SJSA1 (cell line): ENCODE data around the gene PFDN2. TPM values are rescaled to one million over a fixed set of nuclear protein-coding genes. Genes with fewer than 3 reads are reported as not detected.

Experiments used
- DNase-seq, 2 experiments: peaks; one replicate each; pipeline ENCODE4 v3.0.0-alpha.2; 2015 to 2020; ENCODE audit warnings: low spot score in 2 of 2, low read depth in 1 of 2
- H3K27ac ChIP-seq: fragments of 250-450 bp; sonication (Bioruptor Pico); 2 replicates; pipeline ENCODE4 v1.5.1; 2020; ENCODE audit warnings: mild to moderate bottlenecking, moderate library complexity
- H3K27me3 ChIP-seq: fragments of 250-450 bp; sonication (Bioruptor Pico); replicated peaks from 2 replicates; pipeline ENCODE4 v1.5.1; 2020; ENCODE audit warnings: mild to moderate bottlenecking, moderate library complexity
- H3K36me3 ChIP-seq: fragments of 250-450 bp; sonication (Bioruptor Pico); 2 replicates; pipeline ENCODE4 v1.5.1; 2020; ENCODE audit warnings: mild to moderate bottlenecking
- H3K4me1 ChIP-seq: fragments of 250-450 bp; sonication (Bioruptor Pico); replicated peaks from 2 replicates; pipeline ENCODE4 v1.6.1; 2021; ENCODE audit warnings: mild to moderate bottlenecking
- H3K4me3 ChIP-seq: fragments of 250-450 bp; sonication (Bioruptor Pico); 2 replicates; pipeline ENCODE4 v1.5.1; 2020; ENCODE audit warnings: mild to moderate bottlenecking
- H3K9me3 ChIP-seq: fragments of 250-450 bp; sonication (Bioruptor Pico); replicated peaks from 2 replicates; pipeline ENCODE4 v1.5.1; 2020; ENCODE audit warnings: mild to moderate bottlenecking
- total RNA-seq: library from RNA; depleted of rRNA; stranded (reverse); fragments of >200 nt; shearing (Covaris generic); gene quantifications from 2 replicates; pipeline ENCODE4 v1.2.3, GENCODE V29; 2014

Gene PFDN2
- total RNA-seq, 1 experiment from 2014 or later, result 116 TPM

DNA sequence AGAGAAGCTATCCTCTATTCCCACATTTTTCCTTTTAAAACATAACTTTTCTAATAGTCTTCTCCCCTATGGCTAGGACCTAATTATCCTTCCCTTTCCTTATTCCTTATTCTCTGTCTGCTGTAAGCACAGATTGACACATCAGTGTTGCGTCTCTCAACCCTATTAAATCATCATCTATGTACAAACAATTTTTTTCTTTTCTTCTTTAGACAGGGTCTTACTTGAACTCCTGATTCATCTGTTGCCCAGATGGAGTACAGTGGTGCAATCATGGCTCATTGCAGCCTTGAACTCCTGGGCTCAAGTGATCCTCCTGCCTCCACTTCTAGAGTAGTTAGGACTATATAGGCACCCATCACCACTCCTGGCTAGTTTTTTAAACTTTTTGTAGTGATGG is 11.4 kb downstream of the PFDN2 start:
- no peaks in the 10 kb centered on the region for H3K9me3 ChIP-seq
- DNase-seq, result no peak
- no peaks in the 10 kb centered on the region for H3K27me3 ChIP-seq
- peaks cover 43% of the 10 kb centered on the region for H3K36me3 ChIP-seq
- H3K4me3 ChIP-seq, result no peak overlapping the region
- H3K27ac ChIP-seq, result no peak overlapping the region
- H3K4me1 ChIP-seq, result no peaks in the 10 kb centered on the region

DNA sequence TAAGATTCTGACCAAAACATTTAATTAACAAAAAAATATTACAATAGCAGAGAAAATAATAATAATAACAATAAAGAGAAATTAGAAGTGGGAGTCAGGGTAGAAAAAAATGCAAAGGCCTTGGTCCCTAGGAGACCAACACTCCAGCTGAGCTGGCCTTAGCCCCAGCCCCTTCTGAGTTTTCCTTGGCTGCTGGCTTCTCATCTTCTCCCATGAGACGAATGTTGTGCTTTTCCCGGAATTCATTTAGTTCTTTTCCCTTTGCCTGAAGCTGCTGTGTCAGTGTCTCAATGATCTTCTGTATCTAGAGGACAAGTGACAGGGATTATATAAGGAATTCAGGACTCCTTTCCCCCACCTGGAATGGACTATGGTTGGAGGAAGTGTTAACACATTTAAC is 17.3 kb downstream of the PFDN2 start:
- Histone ChIP-seq H3K27ac (no peak overlapping the region), H3K36me3 (peaks cover 53% of the 10 kb centered on the region), H3K4me3 (no peak overlapping the region), H3K27me3 (no peaks in the 10 kb centered on the region), H3K9me3 (peaks cover 7% of the 10 kb centered on the region; the same call in 1 of the 2 replicates), H3K4me1 (no peaks in the 10 kb centered on the region)
- no peak for DNase-seq

DNA sequence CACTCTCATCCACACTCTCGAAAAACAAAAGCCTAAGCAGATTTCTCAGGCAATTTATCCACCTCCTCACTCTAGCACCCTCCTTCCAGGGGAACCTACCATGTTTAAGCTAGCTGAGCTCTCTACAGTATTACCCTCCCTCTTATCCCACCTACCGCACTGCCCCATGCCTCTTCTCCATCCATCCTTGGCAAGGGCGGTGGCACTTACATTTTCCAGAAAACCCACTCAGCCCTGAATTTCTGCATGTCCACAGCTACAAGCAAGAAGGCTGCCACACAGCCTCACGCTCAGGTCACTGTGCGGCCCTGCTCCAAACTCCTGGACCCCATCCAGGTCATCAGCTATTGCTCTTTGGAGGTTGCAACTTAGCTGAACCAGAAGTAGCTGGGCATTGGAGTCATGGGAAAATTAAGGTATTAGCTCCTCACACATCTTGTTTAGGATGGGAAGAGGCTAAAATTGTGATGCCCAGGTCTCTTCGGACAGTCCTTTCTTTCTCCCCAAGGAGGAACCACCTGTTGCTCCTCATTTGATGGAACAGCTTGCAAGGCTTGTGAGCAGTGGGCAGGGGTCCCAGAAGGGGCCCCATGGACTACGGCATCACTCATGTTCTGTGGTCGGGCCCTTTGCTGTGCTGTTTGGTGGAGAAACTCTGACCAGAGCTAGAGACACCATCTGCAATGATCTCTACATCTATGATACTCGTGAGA is 18.6 kb downstream of the PFDN2 start:
- no peak for DNase-seq
- Histone ChIP-seq H3K9me3 (peaks cover 7% of the 10 kb centered on the region; the same call in 1 of the 2 replicates), H3K4me3 (no peak overlapping the region), H3K27me3 (no peaks in the 10 kb centered on the region), H3K27ac (no peak overlapping the region), H3K4me1 (no peaks in the 10 kb centered on the region), H3K36me3 (peaks cover 50% of the 10 kb centered on the region)

DNA sequence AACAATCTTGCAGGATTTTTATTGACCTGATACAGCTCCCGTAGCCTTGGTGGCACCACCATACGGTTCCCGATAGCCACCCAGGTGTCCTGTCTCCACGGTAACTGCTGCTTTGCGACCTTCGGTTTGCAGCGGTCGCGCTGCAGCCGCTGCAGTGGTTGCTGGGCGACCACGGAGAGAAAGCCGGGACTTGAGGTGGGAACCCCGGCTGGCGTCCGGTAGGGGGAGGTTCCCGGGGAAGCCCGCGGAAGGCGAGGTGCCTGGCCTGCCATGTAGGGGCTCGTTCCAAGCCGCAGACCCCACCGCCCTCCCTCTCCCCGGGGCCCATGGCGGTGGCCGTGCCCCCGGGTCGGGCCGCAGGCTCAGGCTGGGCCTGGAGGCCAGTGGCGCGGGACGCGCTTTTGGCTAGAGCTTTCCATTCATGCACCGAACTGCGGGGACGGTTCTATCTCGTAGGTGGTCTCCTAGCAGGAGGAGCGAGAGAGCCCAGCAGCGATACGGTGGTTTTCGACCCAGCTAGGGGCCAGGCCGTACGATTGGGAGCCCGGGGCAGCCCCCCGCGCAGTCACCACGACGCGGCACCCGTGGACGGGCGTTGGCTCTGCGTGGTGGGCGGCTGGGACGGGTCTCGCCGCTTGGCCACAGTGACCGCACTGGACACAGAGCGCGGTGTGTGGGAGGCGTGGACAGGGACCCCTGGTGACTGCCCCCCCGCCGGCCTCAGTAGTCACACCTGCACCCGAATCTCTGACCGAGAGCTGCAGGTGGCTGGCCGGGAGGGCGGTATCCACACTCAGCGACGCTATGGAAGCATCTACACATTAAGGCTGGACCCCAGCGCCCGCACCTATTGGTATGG is 19.4 kb downstream of the PFDN2 start, which contains the start of gene KLHDC9:
Gene KLHDC9 (plus strand): TSS at position 152 of the 859 bp plus-strand sequence. CDS start 175 bp downstream, at position 327.
- Histone ChIP-seq H3K27me3 (no peaks in the 10 kb centered on the region), H3K27ac (no peak within 1 kb of the TSS), H3K36me3 (peaks cover 45% of the 10 kb centered on the region), H3K4me3 (no peak within 1 kb of the TSS), H3K4me1 (no peaks in the 10 kb centered on the region), H3K9me3 (peaks cover 7% of the 10 kb centered on the region; the same call in 1 of the 2 replicates)
- no peak for DNase-seq

DNA sequence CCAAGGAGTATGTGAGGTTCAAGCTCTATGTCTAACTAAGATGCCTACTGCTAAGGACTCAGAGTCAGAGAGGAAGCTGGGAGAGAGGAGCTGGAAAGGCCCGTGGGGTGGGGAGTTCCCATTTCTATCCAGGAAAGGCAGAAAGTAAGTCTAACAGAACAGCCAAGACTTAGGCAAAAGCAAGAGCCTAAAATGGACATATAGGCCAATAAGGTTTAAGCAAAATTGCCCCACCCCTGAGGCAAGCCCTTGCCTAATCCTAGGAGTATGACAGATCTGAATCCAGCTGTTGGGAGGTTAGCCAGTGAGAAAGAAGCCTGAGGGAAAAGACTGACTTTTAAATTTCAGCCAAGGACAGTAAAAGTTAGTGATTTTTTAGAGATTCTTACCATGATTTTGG is 21.3 kb downstream of the PFDN2 start:
- Histone ChIP-seq H3K27ac (no peak overlapping the region), H3K9me3 (peaks cover 7% of the 10 kb centered on the region; the same call in 1 of the 2 replicates), H3K4me1 (peaks cover 15% of the 10 kb centered on the region), H3K4me3 (no peak overlapping the region), H3K27me3 (no peaks in the 10 kb centered on the region), H3K36me3 (peaks cover 34% of the 10 kb centered on the region)
- no peak for DNase-seq

DNA sequence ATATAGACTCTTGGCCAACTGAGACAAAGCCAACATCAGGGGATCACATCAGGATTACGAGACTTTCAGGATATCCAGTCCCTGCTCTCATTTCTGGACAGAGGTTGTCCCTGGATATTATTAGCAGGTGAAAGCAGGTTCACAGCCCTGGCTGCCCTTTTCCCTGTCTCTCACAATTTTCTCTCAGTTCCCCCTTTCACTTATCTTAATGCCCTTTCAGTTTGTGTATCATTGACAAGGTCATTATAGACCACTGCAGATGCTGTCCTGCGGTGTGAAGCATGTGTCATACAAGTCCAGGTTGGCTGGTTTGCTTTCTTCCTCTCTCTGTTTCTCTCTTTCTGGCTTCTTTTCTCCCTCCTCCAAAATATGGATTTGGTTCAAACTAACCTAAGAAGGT is 21.8 kb downstream of the PFDN2 start:
- H3K36me3 ChIP-seq, result peaks cover 29% of the 10 kb centered on the region
- H3K27me3 ChIP-seq, result no peaks in the 10 kb centered on the region
- no peak overlapping the region for H3K27ac ChIP-seq
- peaks cover 7% of the 10 kb centered on the region; the same call in 1 of the 2 replicates for H3K9me3 ChIP-seq
- peaks cover 15% of the 10 kb centered on the region for H3K4me1 ChIP-seq
- no peak for DNase-seq
- H3K4me3 ChIP-seq, result no peak overlapping the region

DNA sequence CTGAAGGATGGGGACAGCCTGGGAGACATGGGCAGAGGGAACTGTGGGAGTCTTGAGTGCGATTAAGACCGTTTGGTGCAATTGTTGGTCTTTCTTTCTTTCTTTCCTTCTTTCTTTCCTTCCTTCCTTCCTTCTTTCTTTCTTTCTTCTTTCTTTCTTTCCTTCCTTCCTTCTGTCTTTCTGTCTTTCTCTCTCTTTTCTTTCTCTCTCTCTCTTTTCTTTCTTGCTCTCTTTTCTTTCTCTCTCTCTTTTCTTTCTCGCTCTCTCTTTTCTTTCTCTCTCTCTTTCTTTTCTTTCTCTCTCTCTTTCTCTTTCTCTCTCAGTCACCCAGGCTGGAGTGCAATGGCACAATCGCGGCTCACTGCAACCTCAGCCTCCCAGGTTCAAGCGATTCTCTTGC is 22.6 kb downstream of the PFDN2 start:
- peaks cover 21% of the 10 kb centered on the region for H3K36me3 ChIP-seq
- no peak overlapping the region for H3K4me3 ChIP-seq
- no peak for DNase-seq
- H3K27ac ChIP-seq, result no peak overlapping the region
- no peaks in the 10 kb centered on the region for H3K27me3 ChIP-seq
- peaks cover 15% of the 10 kb centered on the region for H3K4me1 ChIP-seq
- H3K9me3 ChIP-seq, result peaks cover 7% of the 10 kb centered on the region; the same call in 1 of the 2 replicates

DNA sequence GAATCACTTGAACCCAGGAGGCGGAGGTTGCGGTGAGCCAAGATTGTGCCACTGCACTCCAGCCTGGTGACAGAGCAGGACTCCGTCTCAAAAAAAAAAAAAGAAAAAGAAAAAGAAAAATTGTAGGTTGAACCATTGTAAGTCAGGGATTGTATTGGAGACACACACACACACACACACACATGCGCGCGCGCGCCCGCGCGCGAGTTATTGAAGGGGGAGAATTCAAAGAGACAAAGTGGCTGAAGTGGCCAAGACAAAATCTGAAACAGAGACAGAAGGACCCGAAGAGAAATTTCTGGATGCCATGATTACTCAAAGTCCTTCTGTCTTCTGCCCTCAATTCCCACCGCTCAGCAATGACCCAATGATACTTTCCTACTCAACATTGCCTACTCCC is 23.4 kb downstream of the PFDN2 start:
- Histone ChIP-seq H3K27ac (no peak overlapping the region), H3K4me1 (peaks cover 15% of the 10 kb centered on the region), H3K9me3 (peaks cover 7% of the 10 kb centered on the region; the same call in 1 of the 2 replicates), H3K27me3 (no peaks in the 10 kb centered on the region), H3K4me3 (no peak overlapping the region), H3K36me3 (peaks cover 13% of the 10 kb centered on the region)
- DNase-seq, result no peak

DNA sequence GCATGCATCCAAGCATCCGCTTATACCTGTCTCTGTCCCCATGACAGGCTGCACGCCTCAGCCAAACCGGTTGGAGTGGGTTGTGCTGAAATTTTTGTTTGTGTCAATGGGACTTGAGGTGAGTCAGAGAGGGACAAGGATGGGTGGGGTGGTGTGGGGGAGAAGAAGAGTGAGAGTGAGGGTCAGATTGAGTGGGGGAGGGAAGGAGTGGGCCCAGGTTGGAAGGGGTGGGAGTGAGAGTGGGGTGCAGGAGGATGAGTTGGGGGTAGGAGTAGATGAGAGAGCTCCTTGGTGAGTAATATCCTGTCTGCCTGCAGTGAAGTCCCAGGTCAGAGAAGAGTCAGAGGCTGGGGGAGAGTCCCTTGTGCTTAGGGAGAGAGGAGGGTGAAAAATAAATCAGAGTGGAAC is 25.2 kb downstream of the PFDN2 start:
- H3K27ac ChIP-seq, result no peak overlapping the region
- H3K9me3 ChIP-seq, result no peaks in the 10 kb centered on the region
- DNase-seq, result no peak
- no peaks in the 10 kb centered on the region for H3K27me3 ChIP-seq
- H3K36me3 ChIP-seq, result no peaks in the 10 kb centered on the region
- no peak overlapping the region for H3K4me3 ChIP-seq
- H3K4me1 ChIP-seq, result peaks cover 15% of the 10 kb centered on the region

DNA sequence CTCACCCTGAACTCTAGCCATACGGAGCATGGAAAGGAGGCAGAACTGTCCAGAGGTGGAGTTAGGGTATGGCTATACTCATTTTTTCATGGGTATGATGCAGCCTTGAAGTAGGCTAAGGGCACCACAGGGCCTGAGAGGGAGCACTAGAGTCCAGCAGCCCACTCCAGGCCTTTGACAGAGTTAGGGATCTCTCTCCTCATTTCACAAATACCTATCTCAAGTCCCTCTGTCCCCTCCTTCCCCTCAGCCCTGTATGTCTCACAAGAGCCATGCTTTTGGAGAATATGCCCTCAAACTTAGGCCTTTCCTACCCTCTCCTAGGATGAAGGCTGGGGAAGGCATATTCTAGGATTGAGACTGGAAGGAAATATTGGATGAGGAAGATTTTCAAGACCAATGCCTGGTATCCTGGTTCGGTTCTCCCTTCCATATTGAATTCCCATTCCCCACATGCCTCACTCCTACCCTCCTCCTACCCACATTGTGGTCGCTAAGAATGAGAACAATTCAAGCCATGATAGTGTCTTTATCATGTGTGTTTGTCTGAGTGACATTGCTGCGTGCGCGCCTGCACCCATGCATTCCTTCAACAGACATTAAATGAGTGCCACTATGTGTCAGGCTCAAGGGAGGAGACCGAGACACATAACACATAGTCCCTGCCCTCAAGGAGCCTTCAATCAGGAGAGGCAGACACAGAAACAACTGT is 25.9 kb downstream of the PFDN2 start:
- H3K9me3 ChIP-seq, result no peaks in the 10 kb centered on the region
- H3K27me3 ChIP-seq, result no peaks in the 10 kb centered on the region
- H3K27ac ChIP-seq, result no peak overlapping the region
- no peaks in the 10 kb centered on the region for H3K36me3 ChIP-seq
- H3K4me3 ChIP-seq, result no peak overlapping the region
- DNase-seq, result no peak
- peaks cover 15% of the 10 kb centered on the region for H3K4me1 ChIP-seq

DNA sequence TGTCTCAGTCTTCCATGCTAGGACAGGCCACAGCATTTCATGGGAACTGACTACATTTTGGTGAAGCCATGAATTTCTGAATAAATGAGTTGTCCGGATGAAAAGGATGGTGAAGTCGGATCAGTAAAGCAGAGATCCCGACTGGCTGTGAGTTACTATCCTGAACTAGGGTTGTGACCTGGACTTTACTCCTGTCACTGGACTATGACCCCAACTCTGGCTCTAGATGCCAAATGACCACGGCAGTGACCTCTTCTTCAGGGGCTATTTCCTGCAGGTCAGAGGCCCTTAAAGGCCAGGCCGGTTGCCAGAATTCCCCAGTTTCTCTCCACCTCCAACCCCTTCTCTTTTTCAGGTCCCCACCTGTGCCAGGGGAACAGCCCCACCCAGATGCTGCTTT is 26.7 kb downstream of the PFDN2 start:
- Histone ChIP-seq H3K9me3 (no peaks in the 10 kb centered on the region), H3K27me3 (no peaks in the 10 kb centered on the region), H3K27ac (no peak overlapping the region), H3K36me3 (no peaks in the 10 kb centered on the region), H3K4me3 (no peak overlapping the region), H3K4me1 (peaks cover 17% of the 10 kb centered on the region)
- DNase-seq, result no peak

DNA sequence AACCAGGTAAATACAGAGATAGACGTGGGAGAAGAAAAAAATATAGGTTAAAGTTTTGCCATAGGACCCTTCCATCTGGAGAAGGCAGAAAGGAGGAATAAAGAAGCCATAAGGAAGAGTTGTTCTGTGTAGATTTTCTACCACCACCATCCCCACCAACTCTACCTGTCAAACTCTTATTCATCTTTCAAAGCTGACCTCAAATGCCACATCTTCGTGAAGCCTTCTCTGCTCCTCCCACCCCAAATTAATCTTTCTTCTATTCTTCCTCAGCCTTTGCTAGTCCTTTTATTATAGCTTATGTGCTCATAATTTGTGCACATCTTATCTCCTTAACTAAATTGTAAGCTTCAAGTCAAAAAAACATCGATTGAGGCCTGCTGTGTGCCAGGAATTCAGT is 27.2 kb downstream of the PFDN2 start:
- Histone ChIP-seq H3K27me3 (no peaks in the 10 kb centered on the region), H3K9me3 (no peaks in the 10 kb centered on the region)

DNA sequence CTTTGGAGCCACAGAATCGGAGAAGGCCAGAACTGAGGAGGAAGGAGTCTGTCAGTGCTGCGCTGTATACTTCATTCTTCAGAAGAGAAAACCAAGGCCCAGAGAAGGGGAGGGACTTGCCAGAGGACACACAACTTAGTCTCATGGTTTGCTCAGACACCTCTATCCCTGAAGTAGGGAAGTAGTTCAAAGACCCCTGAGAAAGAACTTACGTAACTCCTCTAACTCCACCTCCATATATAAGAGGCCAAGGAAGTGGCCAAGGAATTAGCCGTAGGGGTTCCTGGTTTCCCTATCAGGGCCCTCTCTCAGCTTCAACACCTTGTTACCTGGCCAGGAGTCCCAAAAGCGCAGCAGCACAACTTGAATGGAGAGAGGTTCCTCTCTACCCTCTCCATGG is 27.9 kb downstream of the PFDN2 start:
- Histone ChIP-seq H3K36me3 (no peaks in the 10 kb centered on the region), H3K27me3 (no peaks in the 10 kb centered on the region)
- DNase-seq, result no peak

More for the DNA sequence above, 27.2 kb downstream of the PFDN2 start:
- Histone ChIP-seq H3K4me3 (no peak overlapping the region), H3K4me1 (peaks cover 22% of the 10 kb centered on the region), H3K36me3 (no peaks in the 10 kb centered on the region), H3K27ac (no peak overlapping the region)
- DNase-seq, result no peak

More for the DNA sequence above, 27.9 kb downstream of the PFDN2 start:
- Histone ChIP-seq H3K4me3 (no peak overlapping the region), H3K9me3 (no peaks in the 10 kb centered on the region), H3K4me1 (peaks cover 28% of the 10 kb centered on the region), H3K27ac (no peak overlapping the region)
